Sigmoid colon (tissue), 7 donors: ENCODE data around the gene RUFY1. TPM values are rescaled to one million over a fixed set of nuclear protein-coding genes. Genes with fewer than 3 reads are reported as not detected.
A peak's percentile ranks its signal among the peaks of the same experiment; 100 is the strongest.
"Not testable (repeated sequence)": the region's sequence is repeated elsewhere in the genome, so short reads cannot be mapped to it uniquely, and the experiment has no call there.

Experiments
- DNase-seq: peaks from one replicate; pipeline ENCODE4 v3.0.0-alpha.2; 2019
- H3K27ac ChIP-seq, 4 donors: fragments of 200-600 bp; sonication (generic); one replicate each; pipeline ENCODE4 v1.5.1; 2016 to 2019; ENCODE audit warnings: mild to moderate bottlenecking in 1 of 4
- H3K27me3 ChIP-seq, 3 donors: fragments of 200-600 bp; sonication (generic); one replicate each; pipeline ENCODE4 v1.5.1; 2019; ENCODE audit warnings: mild to moderate bottlenecking in 1 of 3
- H3K36me3 ChIP-seq, 4 donors: fragments of 200-600 bp; sonication (generic); one replicate each; pipeline ENCODE4 v1.5.1; 2016 to 2019
- H3K4me1 ChIP-seq, 4 donors: fragments of 200-600 bp; sonication (generic); one replicate each; pipeline ENCODE4 v1.5.1; 2017 to 2019
- H3K4me3 ChIP-seq, 4 donors: fragments of 200-600 bp; sonication (generic); one replicate each; pipeline ENCODE4 v1.5.1; 2017 to 2019; ENCODE audit warnings: mild to moderate bottlenecking in 2 of 4, moderate library complexity in 1 of 4
- H3K9me3 ChIP-seq, 4 donors: fragments of 200-600 bp in 3 of 4; sonication (generic) in 3 of 4; one replicate each; pipeline versions ENCODE4 v1.5.1 to v1.6.1; 2013 to 2019
- EP300 ChIP-seq, 4 donors: sonication (generic); formaldehyde crosslinking; IDR thresholded peaks; one replicate each; pipeline ENCODE4 v1.6.1; 2017; ENCODE audit warnings: antibody characterized with exemption in 4 of 4
- POLR2A ChIP-seq, 2 donors: fragments of 450-650 bp; IDR thresholded peaks; one replicate each; pipeline ENCODE4 v1.6.1; 2016; ENCODE audit warnings: antibody characterized with exemption in 2 of 2, mild to moderate bottlenecking in 2 of 2, moderate library complexity in 2 of 2
- POLR2AphosphoS5 ChIP-seq, 4 donors: sonication (generic); formaldehyde crosslinking; IDR thresholded peaks; one replicate each; pipeline ENCODE4 v1.6.1; 2017; ENCODE audit warnings: antibody characterized with exemption in 4 of 4
- WGBS, 2 donors: extraction: QIAGEN DNeasy Blood & Tissue Kit; methylation state at CpG; one replicate each; pipeline ENCODE4 v1.1.7; 2013; 5-methylcytosine and 5-hydroxymethylcytosine counted together
- intact Hi-C: fragments of 100-400 bp; cut with DNase I; formaldehyde crosslinking; loops from one replicate; pipeline ENCODE4 v1.15.1; 2023
- polyA plus RNA-seq, 3 donors: library from polyadenylated mRNA; stranded (reverse); fragments of 200-250 nt; gene quantifications; one replicate each; pipeline ENCODE4 v1.2.3, GENCODE V29; 2013
- total RNA-seq, 4 donors: library from RNA; depleted of rRNA; stranded (reverse); fragments of >200 nt; gene quantifications; one replicate each; pipeline ENCODE4 v1.1.0, GENCODE V29; 2016
- TF ChIP-seq, protein P1 (sequence below), 4 experiments: fragments of 450-650 bp in 3 of 4; fragments of 200-600 bp in 1 of 4; IDR thresholded peaks; one replicate each; pipeline ENCODE4 v1.5.1; 2016 to 2019; ENCODE audit warnings: antibody characterized with exemption in 4 of 4, mild to moderate bottlenecking in 3 of 4, moderate library complexity in 2 of 4
- donor health status: healthy with polysubstance abuse.
- donor health status: Bipolar disorder and iron deficiency.
- donor health status: healthy.

The RUFY1 gene
- total and polyA plus RNA-seq, 7 donors: 28.9 to 79.8 (median 34.2) TPM

DNA sequence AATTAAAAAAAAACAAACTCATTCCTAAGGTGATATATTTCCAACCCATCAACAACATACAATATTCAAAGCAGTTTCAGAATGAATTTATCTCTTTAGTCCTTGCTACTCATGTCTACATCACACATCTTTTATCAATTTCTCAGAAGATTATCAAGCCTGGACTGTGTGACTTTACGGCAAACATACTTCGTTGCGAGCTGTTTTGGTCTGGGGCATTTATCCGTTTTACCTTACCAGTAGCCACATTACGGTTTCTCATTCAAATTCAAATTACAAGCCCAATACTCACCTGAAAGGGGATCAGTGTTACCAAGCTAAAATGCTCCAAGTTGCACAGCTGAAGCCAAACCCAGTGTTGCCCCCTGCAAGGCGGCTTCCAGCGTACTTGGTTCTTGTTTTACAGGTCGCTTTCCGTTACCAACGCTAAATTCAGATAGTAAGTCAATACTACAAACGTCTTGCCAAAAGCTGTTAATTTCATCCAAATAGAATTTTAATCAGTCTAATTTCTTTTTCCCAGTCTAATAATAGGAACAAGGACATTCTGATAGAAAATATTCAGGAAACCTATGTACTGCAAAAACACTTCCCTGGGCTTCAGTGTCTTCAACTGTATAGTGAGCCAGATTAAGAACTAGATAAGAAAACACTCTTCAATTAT, 71.3 kb downstream of the RUFY1 start:
- Histone ChIP-seq H3K4me1 (peaks cover 0 to 65% (median 61%) of the 10 kb centered on the region in 4 donors), H3K9me3 (no peaks in the 10 kb centered on the region), H3K27me3 (no peaks in the 10 kb centered on the region), H3K36me3 (peaks cover 27 to 55% (median 40%) of the 10 kb centered on the region in 4 donors), H3K4me3 (peak overlapping the region; percentile 75 to 100 (median 99)), H3K27ac (peak overlapping the region; percentile 100)
- intact Hi-C loops: loop anchor here (5.0 kb wide), 2 partner anchors 64 to 186 kb away; partner anchors contain the start of gene MGAT4B
- peak; percentile 24 for DNase-seq
- no peak for TF ChIP-seq POLR2AphosphoS5 (IDR thresholded peaks at IDR 0.05)
- no peak for TF ChIP-seq EP300 (IDR thresholded peaks at IDR 0.05)
- no peak for TF ChIP-seq POLR2A (IDR thresholded peaks at IDR 0.05)
- TF ChIP-seq, protein P1, sequence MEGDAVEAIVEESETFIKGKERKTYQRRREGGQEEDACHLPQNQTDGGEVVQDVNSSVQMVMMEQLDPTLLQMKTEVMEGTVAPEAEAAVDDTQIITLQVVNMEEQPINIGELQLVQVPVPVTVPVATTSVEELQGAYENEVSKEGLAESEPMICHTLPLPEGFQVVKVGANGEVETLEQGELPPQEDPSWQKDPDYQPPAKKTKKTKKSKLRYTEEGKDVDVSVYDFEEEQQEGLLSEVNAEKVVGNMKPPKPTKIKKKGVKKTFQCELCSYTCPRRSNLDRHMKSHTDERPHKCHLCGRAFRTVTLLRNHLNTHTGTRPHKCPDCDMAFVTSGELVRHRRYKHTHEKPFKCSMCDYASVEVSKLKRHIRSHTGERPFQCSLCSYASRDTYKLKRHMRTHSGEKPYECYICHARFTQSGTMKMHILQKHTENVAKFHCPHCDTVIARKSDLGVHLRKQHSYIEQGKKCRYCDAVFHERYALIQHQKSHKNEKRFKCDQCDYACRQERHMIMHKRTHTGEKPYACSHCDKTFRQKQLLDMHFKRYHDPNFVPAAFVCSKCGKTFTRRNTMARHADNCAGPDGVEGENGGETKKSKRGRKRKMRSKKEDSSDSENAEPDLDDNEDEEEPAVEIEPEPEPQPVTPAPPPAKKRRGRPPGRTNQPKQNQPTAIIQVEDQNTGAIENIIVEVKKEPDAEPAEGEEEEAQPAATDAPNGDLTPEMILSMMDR (IDR thresholded peaks at IDR 0.05): no peak
- 5 to 8% methylated on average over 11 of the region's 11 CpGs for WGBS, 2 donors

DNA sequence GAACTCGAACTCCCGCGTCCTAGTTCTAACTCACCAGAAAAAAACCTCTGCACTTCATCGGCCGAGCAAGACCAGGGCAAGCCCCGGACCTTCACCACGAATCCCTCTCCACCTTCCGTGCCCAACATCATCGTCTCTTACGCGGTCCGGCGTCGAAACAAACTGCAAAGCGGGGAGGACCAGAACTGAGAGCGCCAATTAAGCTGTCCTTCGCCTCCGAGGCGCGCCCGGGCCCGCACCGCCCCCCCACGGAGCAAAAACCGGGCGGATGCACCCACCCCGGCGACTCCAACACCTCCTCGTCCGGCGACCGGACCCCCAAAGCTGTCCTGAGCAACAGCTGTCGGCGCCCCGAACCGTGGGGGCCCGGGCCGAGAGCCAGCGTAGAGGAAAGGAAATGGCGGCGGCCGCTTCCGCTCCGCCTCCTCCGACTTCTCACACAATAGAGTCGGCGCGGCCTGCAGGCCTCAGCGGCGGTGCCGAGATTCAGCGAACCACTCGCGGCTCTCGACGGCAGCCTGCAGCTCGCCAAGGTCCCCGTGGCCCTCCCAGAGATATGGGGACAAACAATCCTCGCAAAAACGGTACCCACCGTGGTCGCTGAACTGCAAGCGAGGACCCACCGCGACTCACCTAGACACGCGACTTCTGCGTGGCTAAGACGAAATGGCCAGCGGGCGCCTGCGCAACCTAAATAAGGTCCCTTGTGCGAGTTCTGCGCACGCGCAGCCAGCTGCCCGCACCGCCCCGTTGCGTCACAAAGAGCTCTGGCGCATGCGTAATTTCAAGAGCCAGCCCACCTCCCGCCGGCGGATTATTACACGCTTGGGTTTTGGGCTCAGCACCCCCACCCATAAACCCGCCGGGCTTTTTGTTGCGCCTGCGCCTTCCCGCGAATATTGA, 72.9 kb downstream of the RUFY1 start, which contains the start of gene HNRNPH1:
TSS of gene HNRNPH1 (minus strand) at position 669 of the 903 bp plus-strand sequence. CDS start at position 131, 538 bp downstream.
- no peaks in the 10 kb centered on the region for H3K27me3 ChIP-seq
- peak within 1 kb of the TSS; percentile 100 for H3K27ac ChIP-seq
- peaks cover 0 to 50% (median 48%) of the 10 kb centered on the region in 4 donors for H3K4me1 ChIP-seq
- H3K36me3 ChIP-seq: peaks cover 15 to 40% (median 24%) of the 10 kb centered on the region in 4 donors
- TF ChIP-seq POLR2A (IDR thresholded peaks at IDR 0.05): peak; percentile 100
- TF ChIP-seq, protein P1 (IDR thresholded peaks at IDR 0.05): peak in 1 of 4 experiments; percentile 9
- peak in 2 of 4 donors; percentile 24 to 40 for TF ChIP-seq EP300 (IDR thresholded peaks at IDR 0.05)
- TF ChIP-seq POLR2AphosphoS5 (IDR thresholded peaks at IDR 0.05): peak; percentile 100
- DNase-seq: peak; percentile 100
- WGBS, 2 donors: 0% methylated on average over 92 of the region's 92 CpGs
- peak within 1 kb of the TSS; percentile 98 to 100 (median 100) for H3K4me3 ChIP-seq
- H3K9me3 ChIP-seq: no peaks in the 10 kb centered on the region
- intact Hi-C loops: loop anchor here (5.0 kb wide), 2 partner anchors 66 to 184 kb away; partner anchors contain the start of gene MGAT4B

DNA sequence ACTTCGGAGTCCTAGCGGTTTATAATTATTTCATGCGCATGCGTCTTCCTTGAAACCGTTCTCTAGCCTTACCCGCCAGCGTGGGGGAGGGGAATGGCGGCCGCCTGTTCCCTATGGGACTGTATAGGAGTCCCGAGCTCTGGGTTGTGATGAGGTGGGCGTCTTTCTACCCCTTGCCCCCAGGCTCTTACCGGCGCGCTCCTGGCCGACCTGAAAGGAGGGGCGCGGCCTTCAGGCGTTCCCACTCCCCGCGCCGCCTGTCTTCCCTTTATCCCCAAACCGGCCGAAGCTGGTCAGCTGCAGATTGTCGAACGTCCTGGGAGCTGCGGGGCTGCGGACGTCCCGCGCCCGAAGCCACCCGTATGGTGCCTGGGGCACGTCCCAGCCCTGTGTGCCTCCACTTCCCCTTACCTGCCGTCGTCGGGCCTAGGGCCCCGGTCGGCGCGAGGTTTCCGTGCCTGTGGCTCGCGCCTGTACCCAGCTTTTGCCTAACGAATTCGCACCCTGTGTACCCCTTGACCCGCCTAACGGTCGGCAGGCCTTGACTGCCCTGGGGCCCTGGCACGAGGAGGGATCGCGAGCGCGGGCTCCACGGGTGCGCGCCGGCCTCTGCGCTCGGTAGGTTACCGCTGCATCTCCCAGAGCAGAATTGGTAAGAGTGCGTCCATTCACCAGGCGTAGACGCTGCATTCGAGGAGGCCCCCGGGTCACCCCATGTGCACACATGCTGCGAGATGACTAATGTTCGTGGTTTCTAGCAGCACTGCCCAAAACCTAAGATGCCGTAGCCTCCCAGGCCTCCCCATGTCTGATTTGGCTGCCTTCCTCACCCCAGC, 73.8 kb downstream of the RUFY1 start:
- peak overlapping the region; percentile 57 to 100 (median 99) for H3K4me3 ChIP-seq
- peak; percentile 77 for DNase-seq
- peaks cover 0 to 41% (median 39%) of the 10 kb centered on the region in 4 donors for H3K4me1 ChIP-seq
- intact Hi-C loops: loop anchor here (5.0 kb wide), 2 partner anchors 67 to 183 kb away; partner anchors contain the start of gene MGAT4B
- H3K36me3 ChIP-seq: peaks cover 15 to 31% (median 21%) of the 10 kb centered on the region in 4 donors
- no peaks in the 10 kb centered on the region for H3K9me3 ChIP-seq
- peak overlapping the region; percentile 100 for H3K27ac ChIP-seq
- 15 to 22% methylated on average over 68 of the region's 68 CpGs for WGBS, 2 donors
- TF ChIP-seq POLR2A (IDR thresholded peaks at IDR 0.05) (no peak), POLR2AphosphoS5 (IDR thresholded peaks at IDR 0.05) (peak in 1 of 4 donors; percentile 4), EP300 (IDR thresholded peaks at IDR 0.05) (no peak)
- TF ChIP-seq, protein P1 (IDR thresholded peaks at IDR 0.05): no peak
- H3K27me3 ChIP-seq: no peaks in the 10 kb centered on the region

DNA sequence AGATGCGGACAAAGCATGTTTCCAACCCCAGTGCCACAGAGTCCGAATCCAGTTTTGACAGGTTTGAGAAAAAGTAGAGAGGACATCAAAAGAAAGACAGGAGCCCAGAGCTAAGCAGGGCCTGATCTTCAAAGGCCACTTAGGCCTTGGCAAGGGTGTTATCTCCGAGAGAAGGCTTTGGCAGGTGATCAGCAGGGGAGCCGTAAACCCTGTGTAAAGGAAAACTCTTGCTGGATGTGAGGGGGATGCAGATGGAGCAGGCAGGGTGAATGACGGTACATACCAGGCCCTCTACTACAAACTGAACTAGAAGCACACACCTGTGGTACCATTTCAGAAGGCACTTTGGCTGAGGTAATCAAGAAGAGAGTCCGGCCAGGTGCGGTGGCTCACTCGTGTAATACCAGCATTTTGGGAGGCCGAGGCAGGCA, 74.5 kb downstream of the RUFY1 start:
- Histone ChIP-seq H3K36me3 (peaks cover 15 to 27% (median 18%) of the 10 kb centered on the region in 4 donors), H3K9me3 (no peaks in the 10 kb centered on the region), H3K4me1 (peaks cover 0 to 34% (median 32%) of the 10 kb centered on the region in 4 donors), H3K27ac (peak overlapping the region; percentile 100), H3K27me3 (no peaks in the 10 kb centered on the region), H3K4me3 (peak overlapping the region in 3 of 4 donors; percentile 98 to 100 (median 100))
- WGBS, 2 donors: 74 to 84% methylated on average over 9 of the region's 9 CpGs
- intact Hi-C loops: loop anchor here (5.0 kb wide), 2 partner anchors 68 to 182 kb away; partner anchors contain the start of gene MGAT4B
- TF ChIP-seq POLR2AphosphoS5 (IDR thresholded peaks at IDR 0.05) (no peak), POLR2A (IDR thresholded peaks at IDR 0.05) (no peak)
- TF ChIP-seq, protein P1 (IDR thresholded peaks at IDR 0.05): no peak
- peak; percentile 63 for DNase-seq

DNA sequence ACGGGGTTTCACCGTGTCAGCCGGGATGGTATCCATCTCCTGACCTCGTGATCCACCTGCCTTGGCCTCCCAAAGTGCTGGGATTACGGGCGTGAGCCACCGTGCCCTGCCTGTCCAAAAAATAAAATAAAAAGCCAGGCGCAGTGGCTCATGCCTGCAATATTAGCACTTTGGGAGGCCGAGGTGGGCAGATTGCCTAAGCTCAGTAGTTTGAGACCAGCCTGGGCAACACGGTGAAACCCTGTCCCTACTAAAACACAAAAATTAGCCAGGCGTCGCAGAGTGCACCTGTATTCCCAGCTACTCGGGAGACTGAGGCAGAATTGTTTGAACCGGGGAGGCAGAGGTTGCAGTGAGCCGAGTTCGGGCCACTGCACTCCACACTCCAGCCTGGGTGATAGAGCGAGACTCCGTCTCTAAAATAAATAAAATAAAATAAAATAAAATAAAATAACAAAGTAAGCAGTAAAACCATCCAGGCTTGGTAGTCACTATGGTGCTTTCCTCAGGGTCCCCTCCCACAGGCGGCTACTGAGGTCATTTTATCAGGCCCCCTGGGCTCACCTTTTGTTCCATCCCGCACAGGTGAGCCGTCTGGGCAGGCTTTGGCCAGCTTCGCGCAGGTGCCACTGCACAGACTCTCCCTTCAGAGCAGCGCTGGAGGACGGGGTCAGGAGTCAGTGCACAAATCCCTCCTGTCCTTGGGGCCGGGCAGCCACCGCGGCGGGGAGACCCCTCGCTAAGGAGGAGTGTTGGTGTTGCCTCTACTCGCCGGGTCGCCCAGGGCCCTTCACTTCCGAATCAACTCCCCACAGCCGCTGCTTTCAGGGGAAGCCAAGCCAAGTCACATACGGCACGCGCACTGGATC, 83.4 kb downstream of the RUFY1 start:
- intact Hi-C loops, H3K9me3 ChIP-seq, H3K27me3 ChIP-seq, H3K36me3 ChIP-seq, H3K4me1 ChIP-seq: not testable (repeated sequence)
- 21 to 69% methylated on average over 19 of the region's 38 CpGs for WGBS, 2 donors
- Histone ChIP-seq H3K27ac (peak overlapping the region; percentile 47 to 67 (median 60)), H3K4me3 (peak overlapping the region; percentile 23 to 42 (median 36))
- peak; percentile 33 for DNase-seq
